ENCODE results near the gene DUSP1. TPM values are rescaled to one million over a fixed set of nuclear protein-coding genes. Genes with fewer than 3 reads are reported as not detected.

Gene DUSP1
- total RNA-seq, 1 donor from 2014 or later, result 21.2 TPM

GRCh38 chr5:172741206-172741582 is 29.8 kb downstream of the DUSP1 start:
- H3K4me1 Mint-ChIP-seq, result peaks cover 33% of the 10 kb centered on the region
- peaks cover 2% of the 10 kb centered on the region for H3K9me3 Mint-ChIP-seq
- peak overlapping the region; percentile 32 for H3K4me3 Mint-ChIP-seq
- peak overlapping the region; percentile 83 for H3K27ac Mint-ChIP-seq
- ATAC-seq (ENCODE audit: low read depth) (no peak), DNase-seq (no peak)
- no peaks in the 10 kb centered on the region for H3K27me3 Mint-ChIP-seq
- H3K36me3 Mint-ChIP-seq (ENCODE audit: low read depth), result no peaks in the 10 kb centered on the region
- POLR2A ChIA-PET, result interaction anchor here (3.0 kb wide), 1 partner anchor 30 kb away, joined by 17 read pairs; the partner anchor contains the start of gene DUSP1
- no peak for TF ChIP-seq CTCF (IDR thresholded peaks at IDR 0.05)
- CTCF ChIA-PET, result no interaction called here
- intact Hi-C loops (cut with micrococcal nuclease), result no loop called here

GRCh38 chr5:172740428-172741205 is 30.4 kb downstream of the DUSP1 start:
- no peak for TF ChIP-seq CTCF (IDR thresholded peaks at IDR 0.05)
- Mint-ChIP-seq H3K9me3 (peaks cover 2% of the 10 kb centered on the region), H3K4me1 (peaks cover 33% of the 10 kb centered on the region), H3K27ac (peak overlapping the region; percentile 46), H3K4me3 (no peak overlapping the region), H3K27me3 (no peaks in the 10 kb centered on the region), H3K36me3 (ENCODE audit: low read depth) (no peaks in the 10 kb centered on the region)
- intact Hi-C loops (cut with micrococcal nuclease), result no loop called here
- ChIA-PET POLR2A (interaction anchor here (3.0 kb wide), 1 partner anchor 30 kb away, joined by 17 read pairs; the partner anchor contains the start of gene DUSP1), CTCF (interaction anchor here (1.5 kb wide), 1 partner anchor 24 kb away, joined by 4 read pairs; no protein-coding TSS in a partner anchor)
- DNase-seq (no peak), ATAC-seq (ENCODE audit: low read depth) (no peak)

GRCh38 chr5:172739375-172739774 is 31.6 kb downstream of the DUSP1 start:
- Mint-ChIP-seq H3K4me3 (no peak overlapping the region), H3K27ac (no peak overlapping the region), H3K4me1 (peaks cover 26% of the 10 kb centered on the region), H3K9me3 (peaks cover 2% of the 10 kb centered on the region), H3K27me3 (no peaks in the 10 kb centered on the region), H3K36me3 (ENCODE audit: low read depth) (no peaks in the 10 kb centered on the region)
- ATAC-seq (ENCODE audit: low read depth) (no peak), DNase-seq (no peak)
- no peak for TF ChIP-seq CTCF (IDR thresholded peaks at IDR 0.05)
- POLR2A ChIA-PET, result no interaction called here
- CTCF ChIA-PET, result interaction anchor here (1.5 kb wide), 1 partner anchor 22 kb away, joined by 4 read pairs; no protein-coding TSS in a partner anchor
- intact Hi-C loops (cut with micrococcal nuclease), result no loop called here

- intact Hi-C loops (cut with micrococcal nuclease), result no loop called here
- no peak overlapping the region for H3K4me3 Mint-ChIP-seq
- H3K36me3 Mint-ChIP-seq (ENCODE audit: low read depth), result no peaks in the 10 kb centered on the region
- ChIA-PET POLR2A (no interaction called here), CTCF (no interaction called here)
- ATAC-seq (ENCODE audit: low read depth) (no peak), DNase-seq (no peak)
- H3K27ac Mint-ChIP-seq, result no peak overlapping the region
- no peak for TF ChIP-seq CTCF (IDR thresholded peaks at IDR 0.05)
- peaks cover 2% of the 10 kb centered on the region for H3K9me3 Mint-ChIP-seq
- H3K27me3 Mint-ChIP-seq, result no peaks in the 10 kb centered on the region
- H3K4me1 Mint-ChIP-seq, result peaks cover 9% of the 10 kb centered on the region
Observed at GRCh38 chr5:172736508-172737135, 34.4 kb downstream of the DUSP1 start.

DNA sequence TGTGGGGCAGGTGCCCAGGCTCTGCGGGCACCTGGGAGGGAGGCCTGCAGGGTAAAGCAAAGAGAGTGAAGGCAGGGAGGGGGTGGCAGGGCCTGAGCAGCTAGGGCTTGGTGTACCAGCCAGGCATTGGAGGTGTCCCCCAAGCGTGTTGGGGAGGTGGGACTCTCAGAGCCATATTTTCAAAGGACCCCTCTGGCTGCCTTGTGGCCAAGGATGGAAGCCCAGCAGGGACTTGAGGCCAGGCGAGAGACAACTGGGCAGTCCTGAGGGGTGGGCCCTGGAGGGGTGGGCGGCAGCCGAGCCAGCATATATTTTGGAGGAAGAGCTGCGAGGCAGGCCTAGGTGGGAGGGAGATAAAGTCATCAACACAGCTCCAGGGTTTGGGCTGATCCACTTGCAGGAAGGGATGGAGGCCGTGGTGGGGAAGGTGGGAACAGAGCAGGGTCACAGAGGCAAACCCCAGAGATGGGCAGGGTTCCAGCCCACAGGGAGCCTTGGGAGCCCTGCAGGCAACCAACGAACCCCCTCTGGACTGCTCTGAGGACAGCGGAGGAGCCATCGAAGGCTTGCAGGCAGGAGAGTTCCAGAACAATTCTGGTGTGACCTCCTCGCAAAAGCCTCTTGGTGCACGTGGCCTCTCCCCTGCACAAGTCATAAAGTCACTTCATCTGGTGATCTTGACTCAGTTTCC is 35.7 kb downstream of the DUSP1 start:
- no peak overlapping the region for H3K4me3 Mint-ChIP-seq
- no peak for TF ChIP-seq CTCF (IDR thresholded peaks at IDR 0.05)
- ATAC-seq (ENCODE audit: low read depth), result no peak
- ChIA-PET CTCF (no interaction called here), POLR2A (no interaction called here)
- no peak for DNase-seq
- peaks cover 6% of the 10 kb centered on the region for H3K4me1 Mint-ChIP-seq
- H3K27ac Mint-ChIP-seq, result no peak overlapping the region
- H3K9me3 Mint-ChIP-seq, result no peaks in the 10 kb centered on the region
- H3K36me3 Mint-ChIP-seq (ENCODE audit: low read depth), result no peaks in the 10 kb centered on the region
- intact Hi-C loops (cut with micrococcal nuclease), result no loop called here
- no peaks in the 10 kb centered on the region for H3K27me3 Mint-ChIP-seq

Measured in activated B cell treated with CpG ODN at 0.5 μM for 24 hours (primary cell).